ENCODE data around the gene RUNX1.

GRCh38 chr21:34948157-34948556 is 100.9 kb downstream of the RUNX1 start:
- no peak for TF ChIP-seq POLR2A (IDR thresholded peaks at IDR 0.05; ENCODE audit: low read depth, low read length)
- no peak for TF ChIP-seq CTCF (IDR thresholded peaks at IDR 0.05; ENCODE audit: extremely low read depth in 1 of 2, insufficient read depth in 1 of 2, low read depth in 1 of 2, low read length in 2 of 2)
- TF ChIP-seq POLR2AphosphoS5 (IDR thresholded peaks at IDR 0.05; ENCODE audit: insufficient read depth, low read depth, low read length): no peak
- no peak for TF ChIP-seq EZH2 (IDR thresholded peaks at IDR 0.05; ENCODE audit: borderline replicate concordance, low read depth, low read length, severe bottlenecking)
- no peak for TF ChIP-seq MYC (IDR thresholded peaks at IDR 0.05; ENCODE audit: low read depth, low read length)
- TF ChIP-seq FOS (IDR thresholded peaks at IDR 0.05; ENCODE audit: borderline replicate concordance, insufficient read depth, low read length): no peak
- TF ChIP-seq JUN (IDR thresholded peaks at IDR 0.05; ENCODE audit: borderline replicate concordance, insufficient read depth, insufficient read length, low read depth): no peak
- no peak for TF ChIP-seq MAX (IDR thresholded peaks at IDR 0.05; ENCODE audit: insufficient read depth, insufficient read length)
- TF ChIP-seq GATA2 (IDR thresholded peaks at IDR 0.05; ENCODE audit: insufficient read depth, insufficient read length, low read depth, low read length): no peak

All from endothelial cell of umbilical vein (primary cell).